SH-SY5Y (cell line): ENCODE measurements around the gene CHRNA4.

Experiments used
- GATA2 ChIP-seq: IDR thresholded peaks from 2 replicates; pipeline ENCODE4 v1.6.1; 2011; ENCODE audit warnings: mild to moderate bottlenecking, low read depth, low read length
- GATA3 ChIP-seq: IDR thresholded peaks from 2 replicates; pipeline ENCODE4 v1.6.1; 2011; ENCODE audit warnings: low read depth, mild to moderate bottlenecking, low read length, moderate library complexity

GRCh38 chr20:63359164-63359934, 1.8 kb downstream of the CHRNA4 start:
- TF ChIP-seq GATA2: no peak
- no peak for TF ChIP-seq GATA3
